GM19324 (cell line): Measurements from ENCODE around the gene LONP2.
"Not testable (repeated sequence)": the region's sequence is repeated elsewhere in the genome, so short reads cannot be mapped to it uniquely, and the experiment has no call there.

ENCODE experiments used
- ATAC-seq: cut with Tn5 transposase; IDR thresholded peaks from one replicate; pipeline ENCODE4 v1.9.1; 2021; ENCODE audit warnings: mild to moderate bottlenecking, moderate library complexity; ENCODE audit not compliant: unreplicated experiment, low FRiP score

Gene LONP2

GRCh38 chr16:48365601-48366164, 121.6 kb downstream of the LONP2 start:
- peak; percentile 97 for ATAC-seq

GRCh38 chr16:48366165-48367093, 122.3 kb downstream of the LONP2 start:
- ATAC-seq, result peak; percentile 65

- ATAC-seq, result no peak
Observed at GRCh38 chr16:48367441-48368049, 123.4 kb downstream of the LONP2 start.

DNA sequence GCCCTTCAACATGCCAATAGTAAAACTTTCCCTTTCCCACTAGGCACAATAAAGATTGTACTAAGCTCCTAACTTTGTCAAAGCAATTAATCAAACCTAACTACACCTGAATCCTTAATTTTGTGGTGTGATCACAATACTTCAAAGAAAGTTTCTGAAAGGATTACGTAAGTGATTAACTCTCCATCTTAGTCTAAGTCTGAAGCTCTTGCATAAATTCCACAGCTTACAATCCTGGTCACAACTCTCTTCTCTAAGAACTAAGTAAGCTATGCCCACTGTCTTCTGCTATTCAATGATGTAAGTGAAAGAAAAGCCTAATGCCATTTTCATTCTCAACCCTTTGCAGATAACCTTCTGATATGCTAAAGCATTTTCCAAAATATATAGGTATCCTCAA, 125.7 kb downstream of the LONP2 start:
- no peak for ATAC-seq

DNA sequence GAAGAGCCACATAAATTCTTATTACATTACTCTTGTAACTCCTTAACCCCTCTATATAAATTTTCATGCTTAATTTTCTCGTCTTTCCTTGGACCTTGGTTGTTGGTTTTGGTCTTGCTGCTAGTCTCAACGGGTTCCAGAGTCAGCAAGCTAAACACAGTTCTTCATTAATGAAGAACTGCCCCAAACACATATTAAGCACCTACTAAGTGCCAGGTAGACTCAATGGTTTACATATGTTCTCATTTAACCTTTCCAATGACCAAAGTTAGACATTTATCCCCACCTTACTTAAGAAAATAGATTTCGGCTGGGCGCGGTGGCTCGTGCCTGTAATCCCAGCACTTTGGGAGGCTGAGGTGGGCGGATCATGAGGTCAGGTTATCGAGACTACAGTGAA, 126.1 kb downstream of the LONP2 start:
- ATAC-seq, result no peak

- ATAC-seq, result not testable (repeated sequence)
Observed at GRCh38 chr16:48370668-48371392, 126.7 kb downstream of the LONP2 start.

DNA sequence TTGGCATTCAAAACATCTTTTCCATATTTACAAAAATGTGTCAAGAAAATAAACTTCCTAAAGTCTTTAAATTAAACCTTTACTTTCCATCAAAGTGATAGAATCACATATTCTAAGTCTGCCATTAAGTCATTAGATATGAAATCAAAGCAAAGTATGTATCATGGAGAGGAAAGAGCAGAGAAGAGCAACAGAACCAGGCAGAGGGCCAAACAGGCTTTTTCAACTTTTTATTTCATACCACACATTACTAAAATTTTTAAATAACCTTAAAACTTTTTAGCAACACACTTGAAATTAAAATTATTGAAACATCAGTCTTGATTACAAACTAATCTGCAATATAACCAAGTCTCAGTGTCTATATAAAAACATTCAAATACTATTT, 127.3 kb downstream of the LONP2 start:
- ATAC-seq, result no peak

- ATAC-seq, result no peak
Observed at GRCh38 chr16:48372744-48373143, 128.6 kb downstream of the LONP2 start.

DNA sequence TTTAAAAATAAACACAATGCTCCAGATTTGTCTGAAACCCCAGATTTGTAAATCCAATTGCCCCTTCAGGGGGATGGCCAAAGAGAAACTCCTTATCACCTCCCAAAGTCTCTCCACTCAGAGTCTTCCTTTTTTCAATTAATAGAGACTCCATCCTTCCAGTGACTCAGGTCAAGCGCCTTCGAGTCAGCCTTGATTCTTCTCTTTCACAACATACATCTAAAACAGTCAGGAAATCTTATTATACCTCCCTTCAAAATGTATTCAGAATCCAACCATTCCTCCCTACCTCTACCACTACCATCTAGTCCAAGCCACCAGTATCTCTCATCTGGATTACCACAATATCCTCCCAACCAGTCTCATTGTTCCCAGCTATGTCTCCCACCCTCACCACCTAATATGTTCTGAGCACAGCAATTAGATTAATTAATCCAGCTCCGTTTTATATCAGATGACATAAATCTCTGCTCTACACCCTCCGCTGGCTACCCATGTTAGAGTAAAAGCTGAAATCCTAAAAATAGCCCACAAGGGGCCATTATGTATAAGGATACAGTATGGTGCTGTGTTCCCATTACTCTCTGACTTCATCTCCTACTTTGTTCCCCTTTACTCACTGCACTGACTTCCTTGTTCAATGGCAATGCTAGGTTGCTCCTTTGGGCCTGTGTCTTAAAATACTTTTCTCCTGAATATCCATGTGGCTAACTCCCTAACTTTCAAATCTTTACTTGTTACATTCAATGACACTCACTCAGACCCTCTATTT, 129.3 kb downstream of the LONP2 start:
- no peak for ATAC-seq

- ATAC-seq, result no peak
Observed at GRCh38 chr16:48374255-48374654, 130.2 kb downstream of the LONP2 start.

DNA sequence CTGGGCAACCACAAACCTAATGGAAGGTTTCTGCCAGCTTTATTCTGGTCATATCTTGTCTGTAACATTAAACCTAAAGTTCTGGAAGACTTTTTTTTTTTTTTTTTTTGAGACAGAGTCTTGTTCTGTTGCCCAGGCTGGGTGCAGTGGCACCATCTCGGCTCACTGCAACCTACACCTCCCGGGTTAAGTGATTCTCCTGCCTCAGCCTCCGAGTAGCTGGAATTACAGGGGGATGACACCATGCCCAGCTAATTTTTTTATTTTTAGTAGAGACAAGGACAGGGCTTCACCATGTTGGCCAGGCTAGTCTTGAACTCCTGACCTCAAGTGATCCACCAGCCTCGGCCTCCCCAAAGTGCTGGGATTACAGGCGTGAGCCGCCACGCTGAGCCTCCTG, 133.2 kb downstream of the LONP2 start:
- not testable (repeated sequence) for ATAC-seq

GRCh38 chr16:48378276-48378675, 134.2 kb downstream of the LONP2 start:
- no peak for ATAC-seq

- no peak for ATAC-seq
Observed at GRCh38 chr16:48378836-48379235, 134.7 kb downstream of the LONP2 start.

- ATAC-seq, result no peak
Observed at GRCh38 chr16:48381201-48381600, 137.1 kb downstream of the LONP2 start.

DNA sequence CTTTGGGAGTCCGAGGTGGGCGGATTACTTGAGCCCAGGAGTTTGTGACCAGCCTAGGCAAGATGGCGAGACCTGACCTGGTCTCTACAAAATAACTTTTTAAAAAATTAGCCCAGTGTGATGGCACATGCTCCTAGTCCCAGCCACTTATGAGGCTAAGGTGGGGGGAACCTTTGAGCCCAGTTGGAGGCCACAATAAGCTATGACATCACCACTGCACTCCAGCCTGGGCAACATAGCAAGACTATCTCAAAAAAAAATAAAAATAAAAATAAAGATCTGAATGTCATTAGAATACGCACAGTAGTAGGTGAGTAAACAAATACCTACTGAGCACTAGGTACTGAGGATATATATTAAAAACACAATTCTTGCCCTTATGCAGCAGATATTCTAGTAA, 138.0 kb downstream of the LONP2 start:
- ATAC-seq, result no peak

- no peak for ATAC-seq
Observed at GRCh38 chr16:48383009-48383876, 139.1 kb downstream of the LONP2 start.

DNA sequence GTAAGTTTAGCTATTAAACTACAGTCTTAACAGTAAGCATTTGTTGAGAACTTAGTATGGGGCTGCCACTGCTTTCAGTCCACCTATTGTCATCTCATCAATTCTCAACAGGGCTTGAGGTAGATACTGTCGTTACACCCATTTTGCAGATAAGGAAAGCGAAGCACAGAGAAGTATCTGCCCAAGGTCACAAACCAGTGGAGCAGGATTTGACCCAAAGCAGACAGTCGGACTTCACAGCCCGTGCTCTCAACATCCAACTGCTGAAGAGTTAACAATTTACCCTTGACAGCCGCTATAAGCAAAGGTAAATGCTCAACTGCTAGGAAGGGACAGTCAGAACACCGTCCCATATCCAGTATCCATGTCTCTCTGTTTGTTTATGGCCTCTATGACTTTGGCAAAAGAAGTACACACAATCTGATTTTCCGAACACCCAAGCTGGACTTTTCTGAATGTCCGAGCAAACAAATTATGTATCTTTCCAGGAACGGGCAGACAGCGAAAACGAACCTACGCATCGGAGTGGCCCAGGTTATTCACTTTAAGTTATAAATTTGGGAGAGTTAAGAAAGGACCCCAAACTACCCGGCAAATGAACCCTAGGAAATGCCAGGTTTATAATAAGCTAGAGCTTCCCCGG, 139.9 kb downstream of the LONP2 start:
- no peak for ATAC-seq

GRCh38 chr16:48384520-48385252, 140.6 kb downstream of the LONP2 start:
- ATAC-seq, result peak; percentile 66
